K562 (cell line): ENCODE data around the gene TALDO1. TPM values are rescaled to one million over a fixed set of nuclear protein-coding genes. Genes with fewer than 3 reads are reported as not detected.

ENCODE experiments used
- ARID3A ChIP-seq: IDR thresholded peaks from 2 replicates; pipeline ENCODE4 v1.6.1; 2012; ENCODE audit warnings: low read depth, low read length, improper control_type of control experiment, borderline replicate concordance
- ETV5 ChIP-seq: sonication (generic); formaldehyde crosslinking; IDR thresholded peaks from 2 replicates; pipeline ENCODE4 v1.4.0; 2020; ENCODE audit warnings: low read depth, mild to moderate bottlenecking, missing genetic modification reagents
- FIP1L1 ChIP-seq: fragments of 200-400 bp; formaldehyde crosslinking; IDR thresholded peaks from 2 replicates; pipeline ENCODE4 v1.6.1; 2018; ENCODE audit warnings: mild to moderate bottlenecking, low read depth, low read length; ENCODE audit not compliant: poor library complexity, severe bottlenecking
- FOSL1 ChIP-seq: fragments of 200-800 bp; sonication (Bioruptor generic); conservative IDR thresholded peaks from 2 replicates; pipeline ENCODE4 v1.6.1; 2016; ENCODE audit warnings: missing genetic modification characterization, missing compliant biosample characterization
- FOXK1 ChIP-seq: sonication (generic); formaldehyde crosslinking; IDR thresholded peaks from 2 replicates; pipeline ENCODE4 v1.8.0; 2022; ENCODE audit warnings: missing genetic modification reagents, mild to moderate bottlenecking, borderline replicate concordance
- KAT2B ChIP-seq: IDR thresholded peaks from one replicate; pipeline ENCODE4 v1.6.1; 2012; ENCODE audit warnings: low read depth, mild to moderate bottlenecking, control low read depth, inconsistent platforms, low read length, moderate library complexity
- KHSRP ChIP-seq: fragments of 450-650 bp; IDR thresholded peaks from 2 replicates; pipeline ENCODE4 v1.6.1; 2017
- KLF1 ChIP-seq: fragments of 450-650 bp; IDR thresholded peaks from 2 replicates; pipeline ENCODE4 v1.6.1; 2016; ENCODE audit warnings: missing genetic modification characterization, missing compliant biosample characterization
- MCM3 ChIP-seq: fragments of 450-650 bp; IDR thresholded peaks from 2 replicates; pipeline ENCODE4 v1.6.1; 2016
- MIER1 ChIP-seq: fragments of 450-650 bp; IDR thresholded peaks from 2 replicates; pipeline ENCODE4 v1.6.1; 2016; ENCODE audit warnings: antibody characterized with exemption, mild to moderate bottlenecking, low read depth
- MTA3 ChIP-seq: fragments of 450-650 bp; formaldehyde crosslinking; IDR thresholded peaks from 2 replicates; pipeline ENCODE4 v1.6.1; 2017; ENCODE audit warnings: mild to moderate bottlenecking, borderline replicate concordance
- PTBP1 ChIP-seq: fragments of 200-400 bp; formaldehyde crosslinking; IDR thresholded peaks from 2 replicates; pipeline ENCODE4 v1.6.1; 2017; ENCODE audit warnings: low read depth, low read length
- PTRF ChIP-seq: fragments of 450-650 bp; IDR thresholded peaks from 2 replicates; pipeline ENCODE4 v1.6.1; 2016; ENCODE audit warnings: mild to moderate bottlenecking, missing genetic modification characterization, missing compliant biosample characterization
- RFX1 ChIP-seq: fragments of 450-650 bp; IDR thresholded peaks from 2 replicates; pipeline ENCODE4 v1.6.1; 2016; ENCODE audit warnings: mild to moderate bottlenecking, moderate library complexity
- TEAD4 ChIP-seq, 2 experiments: sonication (generic) in 1 of 2; formaldehyde crosslinking in 1 of 2; IDR thresholded peaks; 2 replicates each; pipeline versions ENCODE4 v1.6.1 to v1.8.0; 2012 to 2022; ENCODE audit warnings: borderline replicate concordance in 1 of 2, inconsistent platforms in 1 of 2, low read length in 1 of 2, mild to moderate bottlenecking in 1 of 2, missing genetic modification reagents in 1 of 2
- ZBTB7A ChIP-seq: IDR thresholded peaks from 2 replicates; pipeline ENCODE4 v1.6.1; 2011; ENCODE audit warnings: low read depth, mild to moderate bottlenecking, low read length, moderate library complexity, borderline replicate concordance; ENCODE audit not compliant: control insufficient read depth
- ZNF124 ChIP-seq: sonication (generic); formaldehyde crosslinking; IDR thresholded peaks from 2 replicates; pipeline ENCODE4 v1.8.1; 2022; ENCODE audit warnings: missing genetic modification reagents
- ZNF175 ChIP-seq: fragments of 200-800 bp; sonication (Bioruptor generic); IDR thresholded peaks from 2 replicates; pipeline ENCODE4 v1.6.1; 2016; ENCODE audit warnings: low read depth, mild to moderate bottlenecking, missing genetic modification characterization, missing compliant biosample characterization
- ZNF316 ChIP-seq: fragments of 450-650 bp; IDR thresholded peaks from 2 replicates; pipeline ENCODE4 v1.6.1; 2016
- ZNF41 ChIP-seq: fragments of 250-450 bp; sonication (Bioruptor Pico); conservative IDR thresholded peaks from 2 replicates; pipeline ENCODE4 v1.4.0; 2020; ENCODE audit warnings: mild to moderate bottlenecking
- ZNF764 ChIP-seq: fragments of 250-450 bp; sonication (Bioruptor Pico); IDR thresholded peaks from 2 replicates; pipeline ENCODE4 v1.4.0; 2020; ENCODE audit warnings: low read depth, mild to moderate bottlenecking, moderate library complexity
- polyA plus RNA-seq, 8 experiments: library from polyadenylated mRNA; depleted of rRNA in 4 of 8; stranded (reverse) in 5 of 8; unstranded in 3 of 8; fragments of >200 nt; fragmentation: Nextera tagmentation in 2 of 8; fragmentation: Illumina TruSeq in 1 of 8; extraction: Ambion mirVana in 2 of 8; extraction: Trizol in 1 of 8; gene quantifications; 2 replicates each; pipeline versions ENCODE4 v1.2.1 to v1.2.3, GENCODE V29; 2011 to 2014; ENCODE audit warnings: inconsistent platforms in 1 of 8, missing spikeins in 1 of 8
- total RNA-seq, 7 experiments: library from RNA; depleted of rRNA in 6 of 7; stranded (reverse); fragments of >200 nt in 6 of 7; fragmentation: Illumina TruSeq in 2 of 7; extraction: Trizol in 2 of 7; gene quantifications; 2 replicates each; pipeline versions ENCODE4 v1.2.1 to v1.2.3, GENCODE V29; 2011 to 2021; ENCODE audit warnings: low replicate concordance in 1 of 7
- TF ChIP-seq, protein P1 (sequence below): sonication (generic); formaldehyde crosslinking; IDR thresholded peaks from 2 replicates; pipeline ENCODE4 v1.8.0; 2023; ENCODE audit warnings: missing genetic modification reagents, mild to moderate bottlenecking, borderline replicate concordance

Gene TALDO1
- total and polyA plus RNA-seq, 9 of the 15 experiments (the other 6 are each of a cell fraction or from before 2014, with no cell fraction given) = 260 to 541 (median 441) TPM

GRCh38 chr11:727859-728748 lies 19.2 kb upstream of the TALDO1 start (continued):
- TF ChIP-seq, protein P1, sequence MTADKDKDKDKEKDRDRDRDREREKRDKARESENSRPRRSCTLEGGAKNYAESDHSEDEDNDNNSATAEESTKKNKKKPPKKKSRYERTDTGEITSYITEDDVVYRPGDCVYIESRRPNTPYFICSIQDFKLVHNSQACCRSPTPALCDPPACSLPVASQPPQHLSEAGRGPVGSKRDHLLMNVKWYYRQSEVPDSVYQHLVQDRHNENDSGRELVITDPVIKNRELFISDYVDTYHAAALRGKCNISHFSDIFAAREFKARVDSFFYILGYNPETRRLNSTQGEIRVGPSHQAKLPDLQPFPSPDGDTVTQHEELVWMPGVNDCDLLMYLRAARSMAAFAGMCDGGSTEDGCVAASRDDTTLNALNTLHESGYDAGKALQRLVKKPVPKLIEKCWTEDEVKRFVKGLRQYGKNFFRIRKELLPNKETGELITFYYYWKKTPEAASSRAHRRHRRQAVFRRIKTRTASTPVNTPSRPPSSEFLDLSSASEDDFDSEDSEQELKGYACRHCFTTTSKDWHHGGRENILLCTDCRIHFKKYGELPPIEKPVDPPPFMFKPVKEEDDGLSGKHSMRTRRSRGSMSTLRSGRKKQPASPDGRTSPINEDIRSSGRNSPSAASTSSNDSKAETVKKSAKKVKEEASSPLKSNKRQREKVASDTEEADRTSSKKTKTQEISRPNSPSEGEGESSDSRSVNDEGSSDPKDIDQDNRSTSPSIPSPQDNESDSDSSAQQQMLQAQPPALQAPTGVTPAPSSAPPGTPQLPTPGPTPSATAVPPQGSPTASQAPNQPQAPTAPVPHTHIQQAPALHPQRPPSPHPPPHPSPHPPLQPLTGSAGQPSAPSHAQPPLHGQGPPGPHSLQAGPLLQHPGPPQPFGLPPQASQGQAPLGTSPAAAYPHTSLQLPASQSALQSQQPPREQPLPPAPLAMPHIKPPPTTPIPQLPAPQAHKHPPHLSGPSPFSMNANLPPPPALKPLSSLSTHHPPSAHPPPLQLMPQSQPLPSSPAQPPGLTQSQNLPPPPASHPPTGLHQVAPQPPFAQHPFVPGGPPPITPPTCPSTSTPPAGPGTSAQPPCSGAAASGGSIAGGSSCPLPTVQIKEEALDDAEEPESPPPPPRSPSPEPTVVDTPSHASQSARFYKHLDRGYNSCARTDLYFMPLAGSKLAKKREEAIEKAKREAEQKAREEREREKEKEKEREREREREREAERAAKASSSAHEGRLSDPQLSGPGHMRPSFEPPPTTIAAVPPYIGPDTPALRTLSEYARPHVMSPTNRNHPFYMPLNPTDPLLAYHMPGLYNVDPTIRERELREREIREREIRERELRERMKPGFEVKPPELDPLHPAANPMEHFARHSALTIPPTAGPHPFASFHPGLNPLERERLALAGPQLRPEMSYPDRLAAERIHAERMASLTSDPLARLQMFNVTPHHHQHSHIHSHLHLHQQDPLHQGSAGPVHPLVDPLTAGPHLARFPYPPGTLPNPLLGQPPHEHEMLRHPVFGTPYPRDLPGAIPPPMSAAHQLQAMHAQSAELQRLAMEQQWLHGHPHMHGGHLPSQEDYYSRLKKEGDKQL = no peak
- TF ChIP-seq ZNF41 (CRISPR knock-in tag) (no peak), ZNF175 (no peak), MTA3 (peak; percentile 85; the same call in 1 of the 2 replicates), ZBTB7A (peak; percentile 78; the same call in 1 of the 2 replicates), KHSRP (no peak), KAT2B (no peak), ZNF316 (no peak), MCM3 (no peak), PTRF (tag) (no peak), KLF1 (tag) (peak; percentile 92; the same call in 1 of the 2 replicates), PTBP1 (no peak), FIP1L1 (peak; percentile 90), ARID3A (no peak), FOSL1 (tag) (peak; percentile 84), TEAD4 (IDR thresholded peaks at IDR 0.05; ENCODE audit: low read length) (no peak; the same call in none of the 2 replicates), TEAD4 (CRISPR knock-in tag; IDR thresholded peaks at IDR 0.05; ENCODE audit: borderline replicate concordance) (no peak), ZNF764 (CRISPR knock-in tag) (no peak), RFX1 (no peak), ETV5 (no peak; the same call in 1 of the 2 replicates), MIER1 (no peak), FOXK1 (CRISPR knock-in tag) (no peak), ZNF124 (CRISPR knock-in tag) (no peak)
